ENCODE results near the gene STPG3.
A peak's percentile ranks its signal among the peaks of the same experiment; 100 is the strongest.

STPG3 gene

DNA sequence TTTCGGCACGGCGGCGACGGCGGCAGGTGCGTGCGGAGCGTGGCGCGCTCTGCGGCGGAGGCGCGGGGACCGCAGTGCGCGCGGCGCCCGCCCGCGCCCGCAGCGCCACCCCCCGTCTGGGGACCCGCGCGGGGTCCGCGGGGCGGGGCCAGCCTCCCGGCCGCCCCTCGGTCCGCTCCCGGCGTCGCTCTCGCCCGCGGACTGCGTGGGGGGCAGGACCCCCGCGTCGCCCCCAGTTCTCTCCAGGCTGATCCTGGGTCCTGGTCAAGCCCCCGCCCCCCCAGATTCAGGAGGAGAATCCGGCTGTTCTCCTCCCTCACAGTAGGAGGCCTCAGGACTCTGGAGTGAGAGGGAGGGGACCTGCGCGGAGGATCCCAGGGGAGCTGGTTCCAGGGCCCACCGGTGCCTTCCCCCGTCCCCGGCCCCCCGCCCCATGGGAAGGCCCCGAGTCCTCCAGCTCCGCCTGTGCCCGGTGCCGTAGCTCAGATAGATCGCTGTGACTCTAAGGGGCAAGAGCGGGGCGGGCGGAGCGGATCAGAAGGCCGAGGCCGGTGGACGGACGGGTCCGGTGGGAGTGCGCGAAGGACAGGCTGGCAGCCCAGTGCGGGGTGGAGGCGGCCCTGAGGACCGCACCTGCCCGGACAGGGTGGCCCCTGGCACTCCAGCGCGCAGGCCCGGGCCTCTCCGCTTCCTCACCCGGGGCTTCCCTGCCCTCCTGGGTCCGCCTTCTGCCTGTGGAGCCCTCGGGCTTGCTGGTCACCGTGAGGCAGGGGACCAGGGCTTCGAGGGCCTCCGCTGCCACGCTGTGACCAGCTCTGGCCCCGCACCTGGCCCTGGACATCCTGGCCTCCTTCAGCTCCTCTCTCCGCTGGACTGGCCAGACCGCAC, 28.7 kb upstream of the STPG3 start, which contains the start of gene RNF208:
Gene RNF208 (minus strand): TSS at position 51 of the 888 bp plus-strand sequence. CDS start 1,028 bp downstream, outside the sequence.
- DNase-seq (ENCODE audit: low spot score), result no peak

DNA sequence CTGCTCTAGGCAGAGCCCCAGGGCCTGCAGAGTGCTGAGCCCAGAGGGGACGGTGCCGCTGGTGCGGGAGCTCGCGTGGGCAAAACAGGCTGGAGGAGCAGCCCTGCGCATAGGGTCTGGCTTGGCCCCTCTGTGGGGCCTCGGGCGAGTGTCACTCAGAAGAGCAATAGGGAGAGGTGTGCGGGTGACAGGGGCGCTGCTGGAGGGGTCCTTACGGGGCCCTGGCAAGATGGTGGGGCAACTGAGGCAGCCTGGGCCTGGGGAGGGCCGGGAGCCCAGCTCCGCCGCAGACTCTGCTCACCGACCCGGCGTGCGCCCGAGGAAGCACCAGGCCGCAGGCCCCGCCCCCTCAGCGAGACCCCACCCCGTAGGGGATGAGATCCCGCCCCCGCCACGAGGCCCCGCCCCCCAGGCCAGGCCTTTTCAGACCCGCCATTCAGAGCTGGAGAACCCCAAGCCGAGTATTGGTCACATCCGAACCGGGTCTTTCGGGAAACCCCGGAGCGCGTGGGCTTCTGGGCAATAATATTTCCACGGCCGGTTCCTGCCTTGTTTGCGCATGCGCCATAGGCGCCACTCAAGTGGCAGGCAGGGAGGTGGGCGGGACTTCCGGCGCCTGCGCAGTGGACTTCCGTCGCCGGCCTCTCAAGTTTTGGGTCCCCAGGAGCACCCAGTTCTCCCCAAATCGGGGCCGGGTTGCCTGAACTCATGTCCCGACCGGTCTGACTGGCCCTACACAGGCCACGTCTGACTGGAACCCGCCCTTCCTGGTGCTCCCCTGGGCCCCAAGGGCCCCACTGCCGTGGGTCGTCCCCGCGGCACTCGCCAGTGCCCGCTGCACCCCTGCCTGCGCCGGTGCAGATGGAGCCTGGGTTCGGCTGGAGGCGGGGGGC, 27.8 kb upstream of the STPG3 start:
- DNase-seq (ENCODE audit: low spot score), result peak; percentile 98

DNA sequence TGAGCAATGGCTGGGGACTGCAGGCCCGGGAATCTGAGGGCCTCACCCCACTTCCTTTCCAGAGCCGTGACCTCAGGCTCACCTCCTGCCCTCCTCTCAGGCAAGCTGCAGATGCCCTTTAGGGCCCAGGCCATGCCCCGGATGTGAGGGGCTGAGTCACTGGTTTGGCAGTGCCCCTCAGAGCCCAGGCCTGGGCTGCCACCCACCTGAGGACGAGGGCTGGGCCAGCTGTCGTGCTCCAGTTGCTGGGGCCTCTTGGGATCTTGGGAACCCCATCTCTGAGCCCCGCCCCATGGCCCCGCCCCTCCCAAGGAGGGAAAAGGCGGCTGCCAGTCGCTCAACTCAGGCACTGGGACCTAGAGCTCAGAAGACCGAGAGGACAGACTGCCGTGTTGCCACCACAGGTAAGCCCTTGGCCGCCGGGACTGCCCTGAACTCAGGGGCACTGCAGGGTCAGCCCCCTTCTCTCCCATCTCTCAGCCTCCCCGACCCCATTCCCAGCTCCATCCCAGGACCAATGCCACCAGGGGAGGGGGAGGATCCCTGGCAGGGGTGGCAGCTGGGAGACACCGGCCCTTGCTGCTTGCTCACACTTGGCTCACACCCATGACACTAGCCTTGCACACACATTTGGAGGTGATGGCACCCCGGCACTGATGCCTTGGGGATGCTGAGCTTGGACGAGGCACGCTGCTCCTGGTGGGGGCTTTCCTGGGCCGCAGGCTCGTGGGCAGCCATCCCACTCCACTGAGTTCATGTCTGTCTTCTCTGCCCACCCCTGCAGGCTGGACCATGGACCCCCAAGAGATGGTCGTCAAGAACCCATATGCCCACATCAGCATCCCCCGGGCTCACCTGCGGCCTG, 26.0 kb upstream of the STPG3 start, which contains the start of gene CYSRT1:
Gene CYSRT1 (plus strand): TSS at position 345 of the 865 bp plus-strand sequence. CDS start 448 bp downstream, at position 793.
- no peak for DNase-seq (ENCODE audit: low spot score)

DNA sequence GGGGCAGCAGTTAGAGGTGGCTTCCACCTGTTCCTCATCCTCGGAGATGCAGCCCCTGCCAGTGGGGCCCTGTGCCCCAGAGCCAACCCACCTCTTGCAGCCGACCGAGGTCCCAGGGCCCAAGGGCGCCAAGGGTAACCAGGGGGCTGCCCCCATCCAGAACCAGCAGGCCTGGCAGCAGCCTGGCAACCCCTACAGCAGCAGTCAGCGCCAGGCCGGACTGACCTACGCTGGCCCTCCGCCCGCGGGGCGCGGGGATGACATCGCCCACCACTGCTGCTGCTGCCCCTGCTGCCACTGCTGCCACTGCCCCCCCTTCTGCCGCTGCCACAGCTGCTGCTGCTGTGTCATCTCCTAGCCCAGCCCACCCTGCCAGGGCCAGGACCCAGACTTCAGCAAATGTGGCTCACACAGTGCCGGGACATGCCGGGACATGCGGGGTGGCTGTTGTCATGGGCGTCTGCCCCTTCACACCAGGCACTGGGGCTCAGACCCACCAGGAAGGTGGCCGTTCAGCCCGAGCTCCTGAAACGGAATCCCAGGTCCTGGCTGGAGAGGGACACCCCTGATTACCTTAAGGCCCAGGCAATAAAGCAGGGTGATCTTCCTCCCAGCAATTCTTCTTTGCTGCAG, 25.3 kb upstream of the STPG3 start:
- no peak for DNase-seq (ENCODE audit: low spot score)

DNA sequence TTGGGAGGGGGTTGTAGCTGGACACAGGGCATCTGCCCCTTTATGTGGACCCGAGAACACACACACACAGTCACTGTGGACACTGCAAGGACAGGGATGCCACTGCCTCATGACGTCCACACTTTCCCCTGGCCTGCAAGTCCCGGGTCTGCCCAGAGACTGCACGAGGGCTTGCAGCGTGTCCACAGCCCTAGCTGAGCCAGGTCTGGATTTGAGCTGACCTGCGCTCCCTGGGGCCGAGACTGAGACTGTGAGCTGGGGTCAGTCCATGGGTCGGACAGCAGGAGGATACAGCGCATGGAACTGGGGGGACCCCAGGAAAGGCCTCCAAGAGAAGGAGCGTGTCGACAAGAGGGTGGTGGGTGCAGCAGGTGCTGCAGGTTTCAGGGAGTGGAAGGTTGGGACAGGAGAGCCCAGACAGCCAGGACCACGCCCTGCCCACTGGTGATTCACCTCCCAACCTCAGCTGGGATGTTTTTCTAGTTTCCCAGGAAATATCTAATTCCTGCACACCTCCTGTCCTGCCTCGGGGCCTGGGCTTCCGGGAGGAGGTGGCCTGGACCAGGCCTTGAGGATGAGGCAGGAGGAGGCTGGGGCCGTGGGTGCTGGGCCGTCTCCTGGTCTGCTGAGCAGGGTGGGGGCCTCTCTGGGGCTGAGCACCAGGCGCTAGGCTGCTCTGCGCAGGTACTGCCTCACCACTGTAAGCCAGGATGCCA, 24.6 kb upstream of the STPG3 start:
- DNase-seq (ENCODE audit: low spot score), result no peak

DNA sequence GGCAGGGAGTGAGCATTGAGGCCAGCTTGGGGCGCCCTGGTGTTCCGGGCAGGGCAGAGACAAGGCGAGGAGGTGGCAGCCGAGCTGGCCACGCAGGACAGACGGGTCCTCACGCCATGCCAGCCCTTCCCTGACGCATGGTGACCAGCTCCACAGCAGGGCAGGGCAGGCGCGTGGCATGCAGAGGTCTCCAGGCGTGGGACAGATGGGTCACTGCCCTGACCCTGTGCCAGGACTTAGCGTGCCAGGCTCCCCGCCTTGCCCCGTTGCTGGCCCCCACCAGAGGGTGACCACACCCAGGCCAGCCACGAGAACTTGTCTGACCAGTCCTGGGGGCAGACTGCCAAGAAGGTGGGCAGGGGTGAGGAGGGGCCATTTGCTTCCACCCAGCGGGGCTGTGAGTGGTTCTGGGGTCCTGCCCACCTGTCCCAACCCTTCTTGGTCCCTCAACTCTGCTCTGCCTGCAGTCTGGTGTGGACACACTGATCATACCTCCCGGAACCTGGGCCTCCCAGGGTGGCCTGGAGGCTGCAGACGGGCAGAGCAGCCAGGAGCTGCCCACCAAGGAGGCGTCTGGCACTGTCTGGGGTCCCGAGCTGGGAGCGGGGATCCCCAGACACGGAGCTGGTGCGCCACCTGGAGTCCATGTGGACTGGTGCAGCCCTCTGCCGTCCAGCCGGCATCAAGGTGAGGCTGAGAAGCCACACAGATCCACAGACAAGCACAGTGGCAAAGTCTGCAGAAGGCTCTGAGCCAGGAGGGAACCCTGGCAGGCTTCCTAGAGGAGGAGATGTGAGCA, 23.8 kb upstream of the STPG3 start, which contains the start of gene RNF224:
Gene RNF224 (plus strand): TSS at position 449 of the 799 bp plus-strand sequence. CDS start 834 bp downstream, outside the sequence.
- DNase-seq (ENCODE audit: low spot score), result peak; percentile 87

DNA sequence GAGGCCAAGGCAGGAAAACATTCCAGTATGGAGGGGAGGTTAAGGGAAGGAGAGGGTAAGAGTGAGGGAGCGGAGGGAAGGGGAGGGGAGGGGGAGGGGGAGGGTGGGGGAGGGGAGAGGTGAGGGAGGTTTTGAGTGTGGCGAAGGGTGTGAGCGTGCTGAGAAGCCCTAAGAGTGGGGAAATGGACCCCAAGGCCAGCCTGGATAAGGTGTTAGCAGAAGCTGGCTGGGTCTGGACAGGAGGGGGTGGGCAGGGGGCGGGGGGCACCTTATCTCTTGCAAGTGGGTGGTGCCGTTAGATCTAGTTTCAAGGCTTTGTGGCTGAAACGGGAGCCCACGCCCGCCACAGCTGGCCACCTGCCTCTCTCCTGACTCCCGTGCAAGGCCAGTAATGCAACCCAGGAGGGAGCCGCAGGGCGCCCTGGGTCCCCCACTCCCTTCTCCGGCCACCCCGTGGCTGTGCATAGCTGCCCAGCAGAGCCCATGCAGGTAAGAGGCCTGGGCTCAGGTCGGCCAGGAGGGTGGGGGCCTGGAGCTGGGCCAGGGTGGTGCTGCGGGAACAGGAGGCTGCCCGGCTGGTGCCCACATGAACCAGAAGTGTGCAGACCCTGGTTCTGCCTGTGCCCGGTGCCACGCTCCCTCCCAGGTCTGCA, 23.1 kb upstream of the STPG3 start:
- no peak for DNase-seq (ENCODE audit: low spot score)

DNA sequence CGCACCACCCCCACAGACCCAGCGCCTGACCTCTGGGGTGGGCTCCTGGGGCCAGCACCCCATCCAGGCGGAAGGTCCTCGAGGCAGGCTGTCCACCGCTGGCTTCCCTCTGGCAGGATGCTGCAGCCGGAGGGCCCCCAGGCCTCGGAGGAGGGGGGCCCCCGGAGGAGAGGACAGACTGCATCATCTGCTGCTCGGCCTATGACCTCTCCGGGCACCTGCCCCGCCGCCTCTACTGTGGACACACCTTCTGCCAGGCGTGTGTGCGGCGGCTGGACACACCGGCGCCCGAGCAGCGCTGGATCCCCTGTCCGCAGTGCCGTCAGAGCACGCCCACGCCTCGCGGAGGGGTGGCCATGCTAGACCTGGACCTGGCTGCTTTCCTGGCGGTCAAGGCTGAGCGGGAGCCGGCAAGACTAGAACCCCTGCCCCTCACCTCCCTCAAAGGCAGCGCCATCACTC, 22.5 kb upstream of the STPG3 start:
- DNase-seq (ENCODE audit: low spot score), result no peak

DNA sequence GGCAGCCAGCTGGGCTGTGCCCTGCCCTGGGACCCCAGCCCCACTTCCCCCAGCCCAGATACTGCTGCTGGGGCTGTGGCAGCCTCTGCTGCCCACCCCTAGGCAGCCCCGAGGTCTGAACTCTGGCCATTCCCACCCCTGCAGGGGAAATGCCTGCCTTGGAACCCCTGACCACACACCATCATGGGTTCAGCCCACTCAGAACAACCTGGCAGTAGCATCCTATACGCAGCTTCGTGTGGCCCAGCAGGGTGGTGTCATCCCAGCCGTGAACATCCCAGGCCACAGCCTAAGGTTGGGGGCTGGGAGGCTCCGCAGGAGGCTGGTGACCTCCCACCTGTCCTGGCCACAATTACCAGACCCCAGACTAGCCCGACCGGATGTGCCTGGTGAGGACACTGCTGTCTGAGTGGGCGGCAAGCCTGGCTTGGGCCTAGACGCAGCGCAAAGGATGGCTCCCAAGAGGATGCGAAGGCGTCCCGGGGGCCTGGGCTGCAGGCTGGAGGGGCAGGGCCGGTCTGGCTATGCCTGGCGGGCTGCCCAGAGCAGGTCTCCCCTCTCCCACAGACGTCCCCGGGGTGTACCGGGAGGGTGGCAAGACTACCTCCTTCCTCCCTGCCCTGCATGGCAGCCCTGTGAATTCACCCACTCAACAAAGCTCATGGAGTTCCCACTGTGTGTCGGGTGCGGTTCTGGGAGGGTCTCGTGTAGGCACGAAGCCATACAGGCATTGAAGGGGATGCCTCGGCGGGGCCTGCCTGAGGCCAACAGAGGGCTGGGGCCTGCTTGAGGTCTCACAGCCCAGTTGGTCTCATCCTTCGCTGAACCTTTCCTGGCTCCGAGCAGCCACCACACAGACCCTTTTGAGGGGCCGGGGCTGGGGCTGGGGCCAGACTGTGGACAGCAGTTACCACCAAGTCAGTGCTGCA, 21.9 kb upstream of the STPG3 start:
- DNase-seq (ENCODE audit: low spot score), result no peak

DNA sequence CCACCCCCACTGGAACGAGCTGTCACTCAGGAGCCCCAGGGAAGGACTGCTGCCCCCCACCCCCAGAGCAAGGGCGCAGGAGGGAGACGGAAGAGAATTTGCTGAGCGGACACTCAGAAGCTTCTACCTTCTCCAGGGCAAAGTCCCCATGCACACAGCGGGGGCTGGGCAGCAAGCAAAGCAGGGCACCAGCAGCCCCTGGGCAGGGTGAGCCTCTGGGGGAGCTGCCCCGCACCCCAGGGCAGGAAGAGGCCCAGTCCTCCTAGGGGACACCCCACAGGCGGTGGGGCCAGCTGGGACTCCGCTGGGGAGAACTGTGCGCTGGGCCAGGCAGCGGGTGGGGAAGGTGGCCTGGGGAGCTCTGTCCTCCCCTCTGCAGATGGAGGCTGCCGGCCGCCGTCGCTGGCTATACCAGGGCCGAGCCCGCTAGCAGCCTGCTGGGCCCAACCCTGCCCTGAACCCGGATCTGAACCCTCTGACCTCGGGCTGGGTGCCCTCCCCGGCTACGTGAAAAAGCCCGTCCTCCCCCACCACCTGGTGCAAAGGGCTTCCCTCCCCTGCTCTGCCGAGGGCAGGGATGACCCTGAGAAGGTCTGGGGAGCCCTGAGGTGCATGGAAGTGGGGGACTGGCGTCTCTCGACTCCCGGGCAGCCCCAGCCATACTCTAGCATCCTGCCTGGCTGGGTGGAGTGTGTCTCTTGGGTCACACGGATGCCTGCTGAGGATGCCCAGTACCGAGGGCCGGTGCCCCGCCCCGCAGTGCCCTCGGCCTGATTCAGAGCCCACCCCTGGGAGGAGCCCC, 21.0 kb upstream of the STPG3 start:
- no peak for DNase-seq (ENCODE audit: low spot score)

DNA sequence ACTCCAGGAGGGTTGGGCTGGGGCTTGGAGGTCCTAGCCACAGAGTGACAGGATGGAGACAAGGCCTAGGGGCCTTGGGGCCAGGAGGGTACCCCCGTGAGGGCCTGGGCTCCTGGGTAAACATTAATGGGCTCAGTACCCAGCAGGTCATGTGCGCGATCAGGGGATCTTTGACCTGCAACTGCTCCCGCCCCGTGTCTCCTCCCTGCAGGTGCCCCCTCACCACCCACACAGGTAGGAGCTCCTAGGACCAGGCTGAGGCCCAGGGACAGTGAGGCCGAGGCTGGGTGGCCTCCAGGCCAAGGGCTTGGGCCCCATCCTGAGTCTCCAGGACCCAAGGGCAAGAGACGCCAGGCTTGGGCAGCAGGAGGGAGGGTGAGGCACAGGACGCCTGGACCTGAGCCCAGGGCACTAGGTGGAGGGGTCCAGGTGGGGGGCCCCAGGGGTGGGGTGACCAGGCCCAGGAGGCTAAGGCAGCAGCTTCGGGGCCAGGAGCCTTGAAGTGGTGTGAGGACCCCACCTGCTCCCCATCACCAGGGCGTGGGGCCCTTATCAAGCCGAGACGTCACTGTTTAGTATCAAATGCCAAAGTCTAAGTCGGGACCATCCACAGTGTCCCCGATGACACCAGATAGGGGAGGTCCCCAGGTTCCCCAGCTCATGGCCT, 20.2 kb upstream of the STPG3 start, which contains the start of gene SLC34A3:
Gene SLC34A3 (plus strand): TSS at position 197 of the 667 bp plus-strand sequence. CDS start 802 bp downstream, outside the sequence.
- DNase-seq (ENCODE audit: low spot score), result no peak

DNA sequence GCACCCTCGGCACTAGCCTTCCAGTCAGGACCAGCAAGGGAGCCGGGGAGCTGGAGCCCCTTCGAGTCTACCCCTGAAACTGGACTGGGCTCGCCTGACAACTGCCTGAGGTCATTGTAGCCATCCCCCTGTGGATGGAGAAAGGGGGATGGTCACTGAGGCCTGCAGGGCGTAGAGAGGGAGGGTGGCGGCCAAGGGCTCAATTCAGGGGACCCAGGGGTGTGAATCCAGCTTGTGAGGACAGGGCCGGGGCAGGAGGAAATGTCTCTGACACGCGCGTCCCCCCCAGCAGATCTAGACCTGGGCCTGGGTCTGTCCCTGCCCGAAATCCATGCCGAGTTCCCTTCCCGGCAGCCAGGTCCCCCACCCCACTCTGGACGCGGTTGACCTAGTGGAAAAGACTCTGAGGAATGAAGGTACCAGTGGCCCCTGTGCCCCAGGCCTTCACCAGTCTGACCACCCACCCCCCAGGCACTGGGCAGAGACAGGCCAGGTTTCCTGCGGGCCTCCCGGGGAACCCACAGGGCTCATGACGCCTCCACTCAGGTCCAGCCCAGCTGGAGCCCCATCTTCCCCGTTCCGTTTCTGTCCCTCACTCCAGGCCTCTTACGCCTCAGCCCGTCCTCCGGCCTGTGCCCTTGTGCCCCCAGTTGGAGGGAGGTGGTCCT, 19.6 kb upstream of the STPG3 start:
- DNase-seq (ENCODE audit: low spot score), result no peak

DNA sequence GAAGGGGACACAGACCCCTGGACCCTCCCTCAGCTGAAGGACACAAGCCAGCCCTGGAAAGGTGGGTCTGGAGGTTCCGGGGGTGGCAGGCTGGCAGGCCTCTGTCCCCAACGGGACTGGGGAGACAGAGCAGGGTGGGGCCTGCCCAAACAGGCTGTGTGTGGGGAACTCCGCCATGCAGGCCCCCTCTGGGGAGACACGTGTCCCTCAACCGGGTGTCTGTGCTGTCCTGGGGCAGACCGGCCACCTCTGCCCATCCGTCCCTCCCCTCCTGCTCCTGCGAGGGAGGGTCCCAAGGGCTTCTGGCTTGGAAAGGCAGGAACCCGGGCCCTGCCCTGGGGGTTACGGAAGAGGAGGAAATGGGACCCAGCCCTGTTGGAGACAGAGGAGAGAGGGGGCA, 19.0 kb upstream of the STPG3 start:
- DNase-seq (ENCODE audit: low spot score), result no peak

DNA sequence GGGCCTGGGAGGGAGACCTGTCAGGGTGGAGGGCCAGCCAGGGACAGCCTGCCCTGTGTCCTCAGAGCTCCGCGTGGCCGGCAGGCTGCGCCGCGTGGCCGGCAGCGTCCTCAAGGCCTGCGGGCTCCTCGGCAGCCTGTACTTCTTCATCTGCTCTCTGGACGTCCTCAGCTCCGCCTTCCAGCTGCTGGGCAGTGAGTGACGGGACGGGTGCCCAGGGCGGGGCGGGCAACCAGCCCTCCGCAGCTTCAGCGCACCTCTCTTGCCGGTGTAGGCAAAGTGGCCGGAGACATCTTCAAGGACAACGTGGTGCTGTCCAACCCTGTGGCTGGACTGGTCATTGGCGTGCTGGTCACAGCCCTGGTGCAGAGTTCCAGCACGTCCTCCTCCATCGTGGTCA, 18.6 kb upstream of the STPG3 start:
- no peak for DNase-seq (ENCODE audit: low spot score)

DNA sequence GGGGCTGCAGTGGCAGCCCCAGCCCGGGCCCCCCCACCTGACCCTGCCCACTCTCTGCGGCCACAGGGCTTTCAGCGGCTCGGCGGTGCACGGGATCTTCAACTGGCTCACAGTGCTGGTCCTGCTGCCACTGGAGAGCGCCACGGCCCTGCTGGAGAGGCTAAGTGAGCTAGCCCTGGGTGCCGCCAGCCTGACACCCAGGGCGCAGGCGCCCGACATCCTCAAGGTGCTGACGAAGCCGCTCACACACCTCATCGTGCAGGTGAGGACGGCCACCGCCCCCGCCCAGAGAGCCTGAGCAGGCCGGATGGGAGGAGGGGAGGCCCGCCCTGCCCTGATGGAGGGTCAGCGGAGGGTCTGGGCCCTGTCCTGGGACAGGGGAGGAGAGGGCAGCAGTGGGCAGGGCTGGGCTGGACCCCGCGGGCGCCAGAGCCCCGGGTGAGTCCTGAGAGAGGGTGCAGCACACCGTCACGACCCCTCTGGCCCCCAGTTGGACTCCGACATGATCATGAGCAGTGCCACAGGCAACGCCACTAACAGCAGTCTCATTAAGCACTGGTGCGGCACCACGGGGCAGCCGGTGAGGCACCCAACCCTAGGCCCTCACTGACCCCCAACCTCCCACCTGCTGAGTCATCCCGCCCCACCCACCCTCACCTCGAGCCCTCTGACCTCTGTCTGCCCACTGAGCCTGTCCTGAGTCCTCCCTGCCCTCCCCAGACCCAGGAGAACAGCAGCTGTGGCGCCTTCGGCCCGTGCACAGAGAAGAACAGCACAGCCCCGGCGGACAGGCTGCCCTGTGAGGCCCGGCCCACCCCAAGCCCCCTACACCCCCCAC, 17.7 kb upstream of the STPG3 start:
- DNase-seq (ENCODE audit: low spot score), result no peak

Data from hematopoietic multipotent progenitor cell treated with erythropoietin and hydrocortisone succinate and interleukin-3 and kit ligand, for 17 days (in vitro differentiated cells).